ENCODE results near the gene HMGB2.

HMGB2 gene

DNA sequence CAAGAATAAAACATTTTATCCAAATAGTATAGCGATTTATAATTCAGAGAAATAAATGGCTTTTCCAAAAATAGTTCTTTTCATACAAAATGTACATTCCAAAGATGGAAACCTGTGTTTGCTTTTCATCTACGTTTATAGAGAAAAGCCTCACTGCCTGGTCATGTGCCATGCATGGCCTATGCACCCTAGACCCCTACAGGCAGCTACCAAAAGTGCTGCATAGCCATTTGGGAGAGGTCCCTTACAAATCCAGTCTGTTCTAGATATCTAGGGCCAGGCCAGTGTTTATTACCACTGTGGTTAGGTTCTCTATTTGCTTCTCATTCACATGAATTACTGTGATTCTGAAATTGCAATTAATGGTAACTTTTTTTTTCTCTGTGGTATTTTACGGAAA is 17.2 kb downstream of the HMGB2 start:
- peaks cover 4 to 57% (median 13%) of the 10 kb centered on the region in 3 donors for H3K36me3 ChIP-seq
- no peaks in the 10 kb centered on the region for H3K9me3 ChIP-seq
- H3K4me1 ChIP-seq: no peaks in the 10 kb centered on the region
- no peak overlapping the region for H3K4me3 ChIP-seq
- TF ChIP-seq, protein P1, sequence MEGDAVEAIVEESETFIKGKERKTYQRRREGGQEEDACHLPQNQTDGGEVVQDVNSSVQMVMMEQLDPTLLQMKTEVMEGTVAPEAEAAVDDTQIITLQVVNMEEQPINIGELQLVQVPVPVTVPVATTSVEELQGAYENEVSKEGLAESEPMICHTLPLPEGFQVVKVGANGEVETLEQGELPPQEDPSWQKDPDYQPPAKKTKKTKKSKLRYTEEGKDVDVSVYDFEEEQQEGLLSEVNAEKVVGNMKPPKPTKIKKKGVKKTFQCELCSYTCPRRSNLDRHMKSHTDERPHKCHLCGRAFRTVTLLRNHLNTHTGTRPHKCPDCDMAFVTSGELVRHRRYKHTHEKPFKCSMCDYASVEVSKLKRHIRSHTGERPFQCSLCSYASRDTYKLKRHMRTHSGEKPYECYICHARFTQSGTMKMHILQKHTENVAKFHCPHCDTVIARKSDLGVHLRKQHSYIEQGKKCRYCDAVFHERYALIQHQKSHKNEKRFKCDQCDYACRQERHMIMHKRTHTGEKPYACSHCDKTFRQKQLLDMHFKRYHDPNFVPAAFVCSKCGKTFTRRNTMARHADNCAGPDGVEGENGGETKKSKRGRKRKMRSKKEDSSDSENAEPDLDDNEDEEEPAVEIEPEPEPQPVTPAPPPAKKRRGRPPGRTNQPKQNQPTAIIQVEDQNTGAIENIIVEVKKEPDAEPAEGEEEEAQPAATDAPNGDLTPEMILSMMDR (IDR thresholded peaks at IDR 0.05): no peak
- DNase-seq: no peak
- no peaks in the 10 kb centered on the region for H3K27me3 ChIP-seq
- H3K27ac ChIP-seq: no peak overlapping the region
- intact Hi-C loops (cut with DNase I; ENCODE audit: low total_unique reads): no loop called here

DNA sequence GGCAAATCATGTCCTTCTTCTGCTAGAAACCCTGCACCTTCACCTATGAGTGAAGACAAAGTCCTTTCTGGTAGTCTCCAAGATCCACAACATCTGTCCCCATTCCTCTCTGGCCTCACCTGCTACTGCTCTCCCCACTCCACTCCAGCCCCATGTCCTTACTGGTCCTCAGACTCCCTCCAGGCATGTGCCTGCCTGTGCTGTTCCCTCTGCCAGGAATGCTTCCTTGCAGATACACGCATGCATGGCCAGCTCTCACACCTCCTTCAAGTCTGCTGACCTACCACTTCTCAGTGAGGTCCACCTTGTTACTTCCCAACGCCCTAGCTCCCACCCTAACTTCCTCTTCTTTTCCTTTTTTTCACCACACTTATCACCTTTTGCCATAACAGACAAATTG is 18.1 kb downstream of the HMGB2 start:
- intact Hi-C loops (cut with DNase I; ENCODE audit: low total_unique reads): no loop called here
- no peak for DNase-seq
- peaks cover 0 to 56% (median 13%) of the 10 kb centered on the region in 3 donors for H3K36me3 ChIP-seq

DNA sequence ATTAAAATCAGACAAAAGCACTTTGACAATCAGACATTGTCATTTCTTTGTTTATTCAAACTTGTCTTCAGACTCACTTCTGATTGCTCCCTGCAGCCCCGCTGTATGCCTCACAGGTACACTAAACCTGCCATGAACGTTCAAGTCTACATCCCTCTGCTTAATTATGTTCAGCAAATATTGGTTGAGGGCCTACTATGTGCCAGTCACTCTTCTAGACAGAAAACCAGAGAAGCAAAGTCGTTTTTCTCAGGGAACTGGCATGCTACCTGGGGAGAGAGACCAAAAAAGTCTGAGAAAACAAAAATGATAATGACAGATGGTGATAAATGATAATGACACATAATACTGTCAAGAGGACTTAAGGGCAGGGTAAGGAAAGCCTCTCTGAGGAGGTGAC is 19.4 kb downstream of the HMGB2 start:
- Histone ChIP-seq H3K4me3 (no peak overlapping the region), H3K9me3 (no peaks in the 10 kb centered on the region), H3K4me1 (no peaks in the 10 kb centered on the region), H3K27me3 (no peaks in the 10 kb centered on the region), H3K36me3 (peaks cover 0 to 53% (median 7%) of the 10 kb centered on the region in 3 donors), H3K27ac (no peak overlapping the region)
- intact Hi-C loops (cut with DNase I; ENCODE audit: low total_unique reads): no loop called here
- no peak for DNase-seq
- TF ChIP-seq, protein P1 (IDR thresholded peaks at IDR 0.05): no peak

More for the DNA sequence above, 18.1 kb downstream of the HMGB2 start:
- Histone ChIP-seq H3K27me3 (no peaks in the 10 kb centered on the region), H3K4me3 (no peak overlapping the region), H3K9me3 (no peaks in the 10 kb centered on the region), H3K4me1 (no peaks in the 10 kb centered on the region), H3K27ac (no peak overlapping the region)
- TF ChIP-seq, protein P1 (IDR thresholded peaks at IDR 0.05): no peak

DNA sequence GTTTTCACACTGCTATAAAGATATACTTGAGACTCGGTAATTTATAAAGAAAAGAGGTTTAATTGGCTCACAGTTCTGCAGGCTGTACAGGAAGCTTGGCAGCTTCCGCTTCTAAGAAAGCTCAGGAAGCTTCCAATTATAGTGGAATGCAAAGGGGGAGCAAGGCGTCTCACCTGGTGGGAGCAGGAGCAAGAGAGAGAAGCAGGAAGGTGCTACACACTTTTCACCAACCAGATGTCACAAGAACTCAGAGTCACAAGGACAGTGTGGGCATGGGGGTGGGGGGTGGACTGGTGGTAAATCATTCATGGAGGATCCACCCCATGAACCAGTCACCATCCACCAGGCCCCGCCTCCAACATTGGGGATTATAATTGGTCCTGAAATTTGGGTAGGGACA is 22.8 kb downstream of the HMGB2 start:
- H3K27me3 ChIP-seq: no peaks in the 10 kb centered on the region
- no peaks in the 10 kb centered on the region for H3K4me1 ChIP-seq
- H3K27ac ChIP-seq: no peak overlapping the region
- intact Hi-C loops (cut with DNase I; ENCODE audit: low total_unique reads): no loop called here
- no peak overlapping the region for H3K4me3 ChIP-seq
- DNase-seq: no peak
- H3K36me3 ChIP-seq: peaks cover 0 to 49% (median 7%) of the 10 kb centered on the region in 3 donors
- no peaks in the 10 kb centered on the region for H3K9me3 ChIP-seq
- TF ChIP-seq, protein P1 (IDR thresholded peaks at IDR 0.05): no peak

DNA sequence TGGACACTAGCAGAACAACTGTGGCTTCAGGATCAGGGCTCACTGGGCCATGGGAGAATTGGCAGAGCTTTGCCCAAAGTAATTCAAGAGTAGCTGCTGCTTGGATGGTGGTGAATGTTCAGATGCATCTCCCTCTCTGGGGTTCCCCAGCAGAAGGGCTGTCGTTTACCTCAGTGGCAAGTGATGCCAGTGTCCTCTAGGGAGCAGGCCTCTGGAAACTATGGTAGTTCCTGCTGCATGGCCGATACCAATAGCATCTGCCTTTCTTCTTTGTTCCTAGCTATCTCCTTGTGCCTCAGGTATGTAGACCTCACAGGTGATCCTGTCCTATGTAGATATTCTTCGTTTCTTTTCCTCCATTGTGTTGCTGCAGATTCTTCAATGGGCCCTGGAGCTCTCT is 26.4 kb downstream of the HMGB2 start:
- H3K9me3 ChIP-seq: no peaks in the 10 kb centered on the region
- no peak overlapping the region for H3K27ac ChIP-seq
- peaks cover 0 to 35% (median 0%) of the 10 kb centered on the region in 3 donors for H3K36me3 ChIP-seq
- H3K4me1 ChIP-seq: no peaks in the 10 kb centered on the region
- DNase-seq: no peak
- no peaks in the 10 kb centered on the region for H3K27me3 ChIP-seq
- H3K4me3 ChIP-seq: no peak overlapping the region
- TF ChIP-seq, protein P1 (IDR thresholded peaks at IDR 0.05): no peak
- intact Hi-C loops (cut with DNase I; ENCODE audit: low total_unique reads): no loop called here

Measured in tibial artery (tissue), 4 donors.